Measurements from ENCODE around the gene DEFB110.

DNA sequence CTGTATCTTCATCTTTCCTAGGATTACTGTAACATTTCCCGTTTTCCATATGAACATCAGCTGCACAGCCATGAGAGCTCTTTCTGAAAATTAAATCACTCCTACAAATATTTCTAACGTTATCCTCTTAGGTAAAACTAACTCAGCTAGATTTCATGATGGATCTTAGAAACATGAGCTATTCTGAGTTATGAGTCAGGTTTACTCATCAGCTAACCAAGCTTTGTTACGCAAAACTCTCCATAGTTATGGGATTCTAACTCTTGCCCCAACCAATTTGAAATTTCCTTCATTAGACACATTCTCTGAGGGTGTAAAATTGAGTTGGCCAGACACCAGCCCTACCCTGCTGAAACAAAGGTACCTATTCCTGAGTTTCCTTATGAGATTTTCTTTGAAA is 14.0 kb downstream of the DEFB110 start:
- TF ChIP-seq, protein P1, sequence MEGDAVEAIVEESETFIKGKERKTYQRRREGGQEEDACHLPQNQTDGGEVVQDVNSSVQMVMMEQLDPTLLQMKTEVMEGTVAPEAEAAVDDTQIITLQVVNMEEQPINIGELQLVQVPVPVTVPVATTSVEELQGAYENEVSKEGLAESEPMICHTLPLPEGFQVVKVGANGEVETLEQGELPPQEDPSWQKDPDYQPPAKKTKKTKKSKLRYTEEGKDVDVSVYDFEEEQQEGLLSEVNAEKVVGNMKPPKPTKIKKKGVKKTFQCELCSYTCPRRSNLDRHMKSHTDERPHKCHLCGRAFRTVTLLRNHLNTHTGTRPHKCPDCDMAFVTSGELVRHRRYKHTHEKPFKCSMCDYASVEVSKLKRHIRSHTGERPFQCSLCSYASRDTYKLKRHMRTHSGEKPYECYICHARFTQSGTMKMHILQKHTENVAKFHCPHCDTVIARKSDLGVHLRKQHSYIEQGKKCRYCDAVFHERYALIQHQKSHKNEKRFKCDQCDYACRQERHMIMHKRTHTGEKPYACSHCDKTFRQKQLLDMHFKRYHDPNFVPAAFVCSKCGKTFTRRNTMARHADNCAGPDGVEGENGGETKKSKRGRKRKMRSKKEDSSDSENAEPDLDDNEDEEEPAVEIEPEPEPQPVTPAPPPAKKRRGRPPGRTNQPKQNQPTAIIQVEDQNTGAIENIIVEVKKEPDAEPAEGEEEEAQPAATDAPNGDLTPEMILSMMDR (IDR thresholded peaks at IDR 0.05), result no peak
- no peak for TF ChIP-seq EZH2 (IDR thresholded peaks at IDR 0.05)

Data from neural progenitor cell (in vitro differentiated cells).